ENCODE measurements around the gene TCF21.
A peak's percentile ranks its signal among the peaks of the same experiment; 100 is the strongest.
"Not testable (repeated sequence)": the region's sequence is repeated elsewhere in the genome, so short reads cannot be mapped to it uniquely, and the experiment has no call there.

Gene TCF21

GRCh38 chr6:133890711-133891148 is 1.8 kb downstream of the TCF21 start:
- no peak for DNase-seq

DNA sequence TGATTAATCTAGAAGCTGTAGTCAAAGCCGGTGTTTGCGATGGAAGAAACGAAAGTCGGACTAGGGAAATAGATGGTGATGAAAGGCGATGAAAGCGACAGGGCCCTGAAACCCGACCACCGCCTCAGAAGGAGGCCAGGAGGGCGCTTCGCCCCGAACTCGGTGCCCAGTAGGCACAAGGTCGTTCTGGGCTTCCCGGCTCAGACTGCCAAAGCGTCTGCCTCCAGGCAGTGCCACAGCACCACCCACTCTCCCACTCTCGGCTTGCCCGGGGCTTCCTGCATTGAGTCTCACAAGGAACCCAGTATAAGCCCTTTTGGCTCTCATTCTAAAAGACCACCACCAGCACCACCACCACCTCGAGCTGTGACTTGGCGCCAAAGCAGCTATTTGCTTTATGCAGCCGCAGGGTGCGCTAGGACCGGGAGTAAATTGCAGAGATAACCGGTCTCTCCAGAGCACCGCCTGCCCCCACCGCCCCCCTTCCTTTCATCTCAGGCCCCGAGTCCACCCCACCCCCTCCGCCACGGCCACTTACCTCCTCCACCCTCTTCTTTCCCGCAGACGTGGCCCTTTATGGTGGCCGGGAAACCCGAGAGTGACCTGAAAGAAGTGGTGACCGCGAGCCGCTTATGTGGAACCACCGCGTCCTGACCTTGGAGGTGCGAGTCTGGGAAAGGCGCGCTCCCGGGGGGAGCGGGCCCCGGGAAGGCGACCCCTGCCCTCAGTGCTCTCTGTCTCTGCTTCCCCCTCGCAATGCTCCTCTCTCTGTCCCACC is 2.4 kb downstream of the TCF21 start:
- DNase-seq = peak; percentile 44

GRCh38 chr6:133891927-133892812 is 3.3 kb downstream of the TCF21 start:
- no peak for DNase-seq

GRCh38 chr6:133892813-133893691 is 4.1 kb downstream of the TCF21 start:
- no peak for DNase-seq

GRCh38 chr6:133893946-133894345 is 5.0 kb downstream of the TCF21 start:
- DNase-seq = no peak

DNA sequence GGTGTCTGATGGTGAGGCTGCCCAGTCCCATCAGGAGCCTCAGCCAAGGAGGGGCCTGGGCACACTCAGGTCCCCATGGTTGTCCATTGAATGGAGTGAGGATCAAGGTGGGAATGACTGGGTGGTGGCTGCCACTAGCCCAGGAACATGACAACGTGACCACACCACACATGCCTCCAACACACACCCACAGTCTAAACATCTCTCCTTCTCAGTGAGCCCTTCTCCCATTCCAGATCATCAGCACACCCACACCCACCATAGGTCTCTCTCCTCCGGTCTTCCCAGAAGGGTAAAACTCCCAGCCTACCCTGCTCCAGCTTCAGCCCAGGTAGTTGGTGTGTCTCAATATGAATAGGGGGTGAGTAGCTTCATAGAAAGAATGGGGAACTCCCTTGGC is 5.5 kb downstream of the TCF21 start:
- DNase-seq = no peak

DNA sequence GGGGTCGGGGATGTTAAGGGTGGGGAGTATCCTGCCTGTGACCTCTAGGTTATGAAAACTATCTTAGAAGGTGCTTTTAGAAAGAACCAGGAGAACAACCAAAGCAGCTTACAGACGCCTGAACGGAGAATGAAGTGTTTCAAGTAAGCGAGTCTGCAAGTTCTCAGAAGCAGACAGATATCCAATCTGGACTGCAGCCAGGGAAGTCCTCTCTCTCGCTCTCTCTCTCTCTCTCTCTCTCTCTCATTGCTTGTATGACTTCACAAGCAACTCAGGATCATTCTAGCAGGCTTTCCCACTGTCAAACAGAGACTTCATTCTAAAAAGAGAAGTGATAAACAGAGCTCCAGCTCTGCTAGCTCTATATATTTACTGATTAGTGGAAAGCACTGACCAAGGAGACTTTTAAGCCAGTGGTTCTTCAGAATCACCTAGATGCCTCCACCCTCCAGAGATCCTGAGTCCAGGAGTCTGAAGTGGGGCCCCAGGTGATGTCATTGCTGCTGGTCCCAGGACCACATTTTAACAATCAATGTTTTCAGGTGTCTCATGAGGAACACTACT is 6.0 kb downstream of the TCF21 start:
- no peak for DNase-seq

DNA sequence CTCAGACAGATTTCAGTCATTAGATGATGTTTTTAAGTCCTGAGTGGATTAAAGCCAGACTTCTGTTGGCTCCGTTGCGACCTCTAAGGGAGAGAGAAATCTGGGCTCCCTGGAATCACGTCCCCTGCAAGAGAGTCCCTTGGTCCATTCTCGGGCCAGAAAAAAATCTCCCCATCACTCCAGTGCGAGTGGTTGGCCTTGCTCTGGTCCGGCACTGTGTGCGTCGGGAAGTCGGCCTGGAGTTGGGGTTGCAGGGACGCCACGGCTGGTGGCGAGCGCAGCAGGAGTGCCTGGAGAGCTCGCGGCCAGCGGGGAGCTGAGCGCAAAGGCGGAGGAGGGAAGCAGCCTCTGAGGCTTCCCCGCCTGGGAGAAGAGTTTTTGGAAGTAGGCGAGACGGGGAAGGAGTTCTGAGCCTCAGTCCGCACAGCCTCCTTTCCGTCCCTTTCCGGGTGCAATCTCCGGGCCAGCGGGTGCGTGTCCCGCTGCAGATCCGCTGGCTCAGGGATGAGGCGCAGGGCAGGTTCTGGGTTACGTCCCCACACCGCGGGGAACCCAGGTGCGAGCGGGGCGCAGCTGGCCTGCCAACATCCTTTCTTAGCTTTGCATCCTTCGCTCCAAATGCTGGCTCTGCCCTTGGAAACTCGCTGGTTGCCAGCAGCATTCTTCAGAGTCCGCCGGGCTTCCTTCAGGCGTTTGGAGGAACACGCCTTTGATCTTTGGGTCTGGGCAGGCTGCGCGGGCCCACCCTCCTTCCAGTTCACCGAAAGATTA is 6.8 kb downstream of the TCF21 start:
- DNase-seq = no peak

- no peak for DNase-seq
Measured at GRCh38 chr6:133896344-133896721, 7.4 kb downstream of the TCF21 start.

GRCh38 chr6:133898263-133898662 is 9.3 kb downstream of the TCF21 start:
- no peak for DNase-seq

DNA sequence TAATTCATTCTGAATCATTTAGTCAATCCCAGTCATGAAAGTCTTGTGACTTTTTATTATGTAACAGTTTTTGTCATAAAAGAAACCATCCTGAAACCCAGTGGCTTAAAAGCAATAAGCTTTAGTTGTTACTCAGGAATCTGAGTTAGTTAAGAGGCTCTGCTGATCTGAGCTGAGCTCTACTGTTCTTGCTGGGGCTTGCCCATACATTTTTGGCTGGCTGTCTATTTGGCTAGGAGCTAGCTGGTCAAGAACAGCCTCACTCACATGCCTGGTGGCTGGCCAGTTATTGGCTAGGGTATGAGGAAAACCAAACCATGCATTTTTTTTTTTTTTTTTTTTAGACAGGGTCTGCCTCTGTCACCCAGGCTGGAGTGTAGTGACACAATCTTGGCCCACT is 10.6 kb downstream of the TCF21 start:
- DNase-seq = no peak

GRCh38 chr6:133903855-133904254 is 14.9 kb downstream of the TCF21 start:
- no peak for DNase-seq

GRCh38 chr6:133906050-133906449 is 17.1 kb downstream of the TCF21 start:
- DNase-seq = no peak

DNA sequence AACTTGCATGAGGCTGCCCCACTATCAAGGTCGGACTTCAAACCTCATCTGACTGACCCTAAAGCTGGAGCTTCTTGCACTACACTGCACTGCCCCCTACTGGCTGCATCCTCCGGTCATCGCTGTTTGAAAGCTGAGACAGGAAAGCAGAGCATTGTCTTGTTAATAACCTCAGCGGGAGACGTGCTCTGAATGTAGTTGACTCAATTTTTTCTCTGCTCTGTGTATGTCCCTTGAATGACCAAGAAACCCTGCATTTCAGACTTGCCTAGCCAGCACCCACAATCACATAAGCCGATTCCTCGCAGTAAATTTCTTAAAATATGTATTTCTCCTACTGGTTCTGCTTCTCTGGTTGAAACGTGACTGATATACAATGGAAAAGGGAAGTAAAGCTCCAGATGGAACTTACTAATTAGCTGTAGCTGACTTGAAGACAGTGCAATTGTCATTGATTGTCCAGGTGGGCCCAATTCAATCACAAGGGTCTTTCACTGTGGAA is 27.8 kb downstream of the TCF21 start:
- peak; percentile 70 for DNase-seq

DNA sequence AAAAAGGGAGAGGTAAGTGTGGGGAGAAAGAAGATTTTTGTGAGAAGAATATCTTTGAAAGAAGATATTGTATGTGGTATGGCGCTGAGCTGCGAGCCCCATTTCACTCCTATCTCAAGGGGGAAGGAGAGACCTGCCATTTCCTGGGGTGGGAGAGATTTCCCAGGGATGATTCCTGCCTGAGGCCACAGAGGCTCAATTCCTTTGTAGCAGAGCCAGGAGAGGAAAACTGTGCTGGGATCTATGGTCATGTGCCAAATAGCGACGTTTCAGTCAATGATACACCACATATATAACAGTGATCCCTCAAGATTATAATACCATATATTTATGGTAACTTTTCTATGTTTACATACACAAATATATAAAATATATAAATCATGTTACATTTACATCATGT is 28.9 kb downstream of the TCF21 start:
- DNase-seq = no peak

GRCh38 chr6:133918208-133918930 is 29.5 kb downstream of the TCF21 start:
- no peak for DNase-seq

DNA sequence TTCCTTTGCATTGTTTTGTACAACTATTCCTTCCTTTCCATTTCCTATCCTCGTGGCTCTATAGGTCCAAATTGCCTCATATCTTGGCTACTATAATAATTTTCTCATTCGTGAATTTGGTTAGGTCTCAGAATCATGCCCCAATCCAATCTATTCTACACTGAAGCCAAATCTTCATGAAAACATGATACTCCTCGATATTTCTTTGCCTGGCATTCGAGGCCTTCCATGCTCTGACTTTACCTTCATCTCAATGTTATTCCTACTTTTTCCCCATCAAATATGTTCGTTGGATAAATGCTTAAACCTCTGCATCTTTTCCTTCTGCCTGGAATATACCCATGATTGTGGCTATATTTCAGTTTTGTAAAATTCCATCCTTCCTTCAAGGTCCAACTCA is 30.4 kb downstream of the TCF21 start:
- no peak for DNase-seq

GRCh38 chr6:133921249-133921859 is 32.4 kb downstream of the TCF21 start:
- DNase-seq = peak; percentile 29

- DNase-seq = peak; percentile 44
Measured at GRCh38 chr6:133923938-133924593, 35.2 kb downstream of the TCF21 start.

DNA sequence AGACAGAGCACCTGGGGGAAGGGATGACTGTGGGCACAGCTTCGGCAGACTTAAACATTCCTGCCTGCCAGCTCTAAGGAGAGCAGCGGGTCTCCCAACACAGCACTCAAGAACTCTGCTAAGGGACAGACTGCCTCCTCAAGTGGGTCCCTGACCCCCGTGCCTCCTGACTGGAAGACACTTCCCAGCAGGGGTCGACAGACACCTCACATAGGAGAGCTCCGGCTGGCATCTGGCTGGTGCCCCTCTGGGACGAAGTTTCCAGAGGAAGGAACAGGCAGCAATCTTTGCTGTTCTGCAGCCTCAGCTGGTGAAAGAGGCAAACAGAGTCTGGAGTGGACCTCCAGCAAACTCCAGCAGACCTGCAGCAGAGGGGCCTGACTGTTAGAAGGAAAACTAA is 42.3 kb downstream of the TCF21 start:
- DNase-seq = not testable (repeated sequence)

Data from DMS 273 treated with DMSO at 0.1 percent for 48 hours (cell line).